ENCODE results near the gene IL23R.

IL23R gene

DNA sequence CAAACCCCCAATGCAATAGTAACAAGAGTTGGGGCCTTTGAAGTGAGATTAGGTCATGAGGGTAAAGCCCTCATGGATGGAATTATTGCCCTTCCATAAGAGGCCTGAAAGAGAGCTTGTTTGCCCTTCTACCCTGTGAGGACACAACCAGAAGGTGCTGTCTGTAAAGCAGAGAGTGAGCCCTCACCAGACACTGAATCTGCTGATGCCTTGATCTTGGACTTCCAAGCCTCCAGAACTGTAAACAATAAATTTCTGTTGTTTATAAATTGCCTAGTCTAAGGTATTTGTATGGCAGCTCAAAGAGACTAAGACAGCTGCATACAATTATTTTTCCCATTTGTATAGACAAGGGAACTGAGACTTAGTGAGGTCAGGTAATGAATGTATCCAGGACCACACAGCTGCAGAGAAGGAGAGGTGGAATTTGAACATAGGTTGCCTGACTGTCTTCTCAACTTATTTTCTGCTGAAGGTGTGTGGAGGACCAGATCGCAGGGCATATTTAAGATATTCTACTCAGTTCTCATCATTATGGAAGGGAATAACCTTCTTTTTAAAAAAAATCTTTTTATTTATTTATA lies 18.7 kb downstream of the IL23R start:
- TF ChIP-seq POLR2AphosphoS5 (IDR thresholded peaks at IDR 0.05; ENCODE audit: low read depth, low read length) (no peak), POLR2A (IDR thresholded peaks at IDR 0.05; ENCODE audit: low read depth, low read length) (no peak), TAF1 (IDR thresholded peaks at IDR 0.05; ENCODE audit: borderline replicate concordance, low read depth, low read length) (no peak)
- DNase-seq (ENCODE audit: insufficient read length), result no peak
- FAIRE-seq, result peak; percentile 58

DNA sequence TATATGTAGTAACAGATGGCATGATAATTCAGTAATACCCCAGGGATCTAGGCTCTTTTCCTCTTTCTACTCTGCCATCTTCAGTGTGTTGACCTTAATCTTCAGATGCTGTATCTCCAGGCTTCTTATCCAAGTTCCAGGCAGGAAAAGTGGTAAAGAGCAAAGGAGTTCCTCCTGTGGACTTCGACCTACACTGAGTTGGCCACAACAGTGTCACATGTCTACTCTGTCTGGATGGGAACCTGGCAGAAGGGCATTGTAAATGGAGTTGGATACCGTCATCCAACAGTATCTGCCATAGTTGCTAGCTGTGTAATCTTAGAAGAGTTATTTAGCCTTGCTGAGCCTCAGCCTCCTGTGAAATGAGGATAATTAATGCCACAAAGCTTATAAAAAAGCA lies 21.9 kb downstream of the IL23R start:
- no peak for FAIRE-seq
- TF ChIP-seq POLR2AphosphoS5 (IDR thresholded peaks at IDR 0.05; ENCODE audit: low read depth, low read length), result no peak
- TF ChIP-seq TAF1 (IDR thresholded peaks at IDR 0.05; ENCODE audit: borderline replicate concordance, low read depth, low read length), result no peak
- TF ChIP-seq POLR2A (IDR thresholded peaks at IDR 0.05; ENCODE audit: low read depth, low read length), result no peak
- DNase-seq (ENCODE audit: insufficient read length), result no peak

DNA sequence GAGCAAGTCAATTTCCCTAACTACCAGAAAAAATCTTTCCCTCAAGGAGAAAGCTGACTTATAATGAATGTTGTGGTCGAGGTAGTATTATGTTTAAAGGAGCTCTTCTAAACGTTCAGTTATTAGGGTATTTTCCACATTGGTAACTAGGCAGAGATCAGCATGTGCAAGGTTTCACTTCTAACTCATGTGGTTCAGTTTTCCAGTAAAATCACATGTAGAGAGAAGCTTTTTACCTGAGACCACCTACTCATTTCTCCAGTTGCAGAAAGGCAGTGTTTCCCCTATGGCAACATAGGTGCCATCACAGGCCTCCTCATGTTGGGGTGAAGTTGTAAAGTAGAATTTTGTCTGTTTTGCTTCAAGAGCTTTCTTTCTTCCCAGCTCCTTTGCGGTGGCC lies 23.7 kb downstream of the IL23R start:
- TF ChIP-seq TAF1 (IDR thresholded peaks at IDR 0.05; ENCODE audit: borderline replicate concordance, low read depth, low read length), result no peak
- no peak for TF ChIP-seq POLR2A (IDR thresholded peaks at IDR 0.05; ENCODE audit: low read depth, low read length)
- no peak for TF ChIP-seq POLR2AphosphoS5 (IDR thresholded peaks at IDR 0.05; ENCODE audit: low read depth, low read length)
- DNase-seq (ENCODE audit: insufficient read length) (no peak), FAIRE-seq (peak; percentile 83)

DNA sequence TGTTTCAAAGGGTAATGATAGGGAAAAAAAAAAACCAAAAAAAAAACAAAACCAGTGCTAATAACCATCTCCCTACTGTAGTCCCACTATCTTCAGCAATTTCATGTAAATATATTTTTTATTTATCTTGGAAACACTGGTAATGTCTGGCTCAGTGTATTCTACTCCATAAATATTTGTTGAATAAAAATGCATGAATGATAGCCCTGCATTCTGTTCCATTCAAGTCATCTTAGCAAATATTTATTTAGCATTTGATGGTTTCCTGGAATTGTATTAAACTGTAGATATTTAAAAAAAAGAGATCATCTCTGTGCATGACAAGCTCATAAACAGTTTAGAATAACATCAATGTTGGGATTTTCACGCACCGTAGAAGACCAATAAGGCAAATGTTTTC lies 24.2 kb downstream of the IL23R start:
- TF ChIP-seq TAF1 (IDR thresholded peaks at IDR 0.05; ENCODE audit: borderline replicate concordance, low read depth, low read length) (no peak), POLR2AphosphoS5 (IDR thresholded peaks at IDR 0.05; ENCODE audit: low read depth, low read length) (no peak), POLR2A (IDR thresholded peaks at IDR 0.05; ENCODE audit: low read depth, low read length) (no peak)
- DNase-seq (ENCODE audit: insufficient read length), result no peak
- FAIRE-seq, result no peak

DNA sequence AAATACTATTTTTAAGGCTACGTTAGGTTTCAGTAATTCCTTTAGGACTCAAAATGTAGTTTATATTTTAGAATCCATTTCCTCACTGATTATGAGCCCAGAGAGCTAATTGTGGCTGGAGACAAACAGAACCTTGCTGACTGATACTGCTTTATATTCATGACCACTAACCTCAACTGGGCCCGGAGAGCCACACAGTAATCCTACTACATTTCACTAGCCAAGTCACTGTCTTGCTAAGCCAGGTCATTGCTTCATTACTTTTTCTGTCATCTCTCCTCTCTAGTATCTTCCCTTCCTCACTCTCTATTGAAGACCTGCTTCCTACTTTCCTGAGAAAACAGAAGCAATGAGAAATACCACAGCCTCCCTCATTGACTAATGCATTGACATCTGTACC lies 24.7 kb downstream of the IL23R start:
- peak; percentile 57 for FAIRE-seq
- no peak for TF ChIP-seq POLR2AphosphoS5 (IDR thresholded peaks at IDR 0.05; ENCODE audit: low read depth, low read length)
- TF ChIP-seq POLR2A (IDR thresholded peaks at IDR 0.05; ENCODE audit: low read depth, low read length), result no peak
- no peak for TF ChIP-seq TAF1 (IDR thresholded peaks at IDR 0.05; ENCODE audit: borderline replicate concordance, low read depth, low read length)
- DNase-seq (ENCODE audit: insufficient read length), result no peak

DNA sequence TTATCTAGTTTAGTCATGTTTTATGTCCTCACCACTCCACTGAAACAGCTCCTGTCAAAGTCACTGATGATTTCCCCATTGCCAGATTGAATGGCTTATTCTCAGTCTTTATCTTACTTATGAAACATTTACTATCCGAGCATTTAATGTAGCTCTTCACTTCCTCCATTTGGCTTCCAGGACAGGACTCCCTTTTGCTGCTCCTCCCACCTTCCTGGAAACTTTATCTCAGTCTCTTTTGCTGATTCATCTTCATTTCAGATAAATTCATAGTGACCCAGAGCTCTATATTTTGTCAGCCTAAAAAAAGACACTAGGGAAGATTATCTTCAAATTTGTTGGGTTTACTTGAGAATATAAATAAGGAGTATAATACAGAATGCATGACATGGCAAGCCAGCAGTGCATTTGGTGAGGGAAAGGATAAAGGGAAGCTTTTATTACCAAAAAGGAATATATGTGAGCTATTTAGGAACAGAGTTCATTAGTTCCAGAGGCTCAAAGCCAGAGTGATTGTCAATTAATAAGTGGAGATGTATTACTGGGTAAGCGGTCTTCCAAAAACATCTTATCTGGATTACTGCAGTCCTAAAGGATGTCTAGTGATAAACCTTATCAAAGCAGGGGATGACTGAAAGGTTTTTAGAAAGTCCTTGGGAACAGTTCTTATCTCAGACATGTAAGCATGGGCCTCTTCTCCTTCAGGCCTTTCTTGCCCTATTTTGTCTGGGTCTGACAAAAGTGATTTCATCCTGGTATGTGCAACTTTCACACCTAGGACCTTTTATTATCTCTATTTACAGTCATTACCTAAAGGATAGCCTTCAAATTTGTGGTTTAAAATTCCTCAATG lies 25.6 kb downstream of the IL23R start:
- FAIRE-seq (no peak), DNase-seq (ENCODE audit: insufficient read length) (no peak)
- TF ChIP-seq POLR2A (IDR thresholded peaks at IDR 0.05; ENCODE audit: low read depth, low read length) (no peak), TAF1 (IDR thresholded peaks at IDR 0.05; ENCODE audit: borderline replicate concordance, low read depth, low read length) (no peak), POLR2AphosphoS5 (IDR thresholded peaks at IDR 0.05; ENCODE audit: low read depth, low read length) (no peak)

DNA sequence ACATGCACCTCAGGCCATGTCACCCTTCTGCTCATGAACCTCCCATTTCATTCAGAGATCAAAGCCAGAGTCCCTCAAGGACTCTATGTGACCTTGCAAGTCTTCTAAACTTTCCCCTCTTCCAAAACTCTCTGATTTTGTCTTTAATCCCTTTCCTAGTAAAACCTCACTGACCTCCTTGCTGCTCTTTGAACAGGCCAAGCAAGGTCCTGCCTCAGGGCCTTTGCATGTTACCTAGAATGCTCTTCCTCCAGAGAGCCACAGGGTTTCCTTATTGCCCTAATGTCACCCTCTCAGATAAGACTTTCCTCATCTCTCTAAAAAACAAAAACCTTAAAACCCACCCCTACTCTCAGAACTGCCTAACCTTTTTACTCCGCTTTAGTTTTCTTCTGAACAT lies 26.6 kb downstream of the IL23R start:
- DNase-seq (ENCODE audit: insufficient read length) (no peak), FAIRE-seq (no peak)
- TF ChIP-seq TAF1 (IDR thresholded peaks at IDR 0.05; ENCODE audit: borderline replicate concordance, low read depth, low read length) (no peak), POLR2AphosphoS5 (IDR thresholded peaks at IDR 0.05; ENCODE audit: low read depth, low read length) (no peak), POLR2A (IDR thresholded peaks at IDR 0.05; ENCODE audit: low read depth, low read length) (no peak)

DNA sequence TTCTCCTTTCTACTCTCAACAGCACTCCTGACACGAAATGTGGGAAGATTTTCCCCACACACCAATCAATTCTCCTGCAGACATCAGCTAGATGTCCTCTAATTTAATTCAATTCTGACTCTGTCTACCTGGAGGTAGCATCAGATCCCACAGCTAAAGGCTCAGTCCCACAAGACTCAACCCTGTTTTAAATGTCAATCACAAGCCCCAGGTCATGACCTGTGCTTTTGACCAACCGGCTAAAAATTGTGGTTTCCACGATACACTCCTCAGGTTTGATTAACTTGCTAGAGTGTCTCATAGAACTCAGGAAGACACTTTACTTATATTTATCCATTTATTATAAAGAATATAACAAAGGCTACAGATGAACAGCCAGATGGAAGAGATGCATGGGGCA lies 27.4 kb downstream of the IL23R start:
- DNase-seq (ENCODE audit: insufficient read length) (no peak), FAIRE-seq (peak; percentile 60)
- TF ChIP-seq TAF1 (IDR thresholded peaks at IDR 0.05; ENCODE audit: borderline replicate concordance, low read depth, low read length), result no peak

DNA sequence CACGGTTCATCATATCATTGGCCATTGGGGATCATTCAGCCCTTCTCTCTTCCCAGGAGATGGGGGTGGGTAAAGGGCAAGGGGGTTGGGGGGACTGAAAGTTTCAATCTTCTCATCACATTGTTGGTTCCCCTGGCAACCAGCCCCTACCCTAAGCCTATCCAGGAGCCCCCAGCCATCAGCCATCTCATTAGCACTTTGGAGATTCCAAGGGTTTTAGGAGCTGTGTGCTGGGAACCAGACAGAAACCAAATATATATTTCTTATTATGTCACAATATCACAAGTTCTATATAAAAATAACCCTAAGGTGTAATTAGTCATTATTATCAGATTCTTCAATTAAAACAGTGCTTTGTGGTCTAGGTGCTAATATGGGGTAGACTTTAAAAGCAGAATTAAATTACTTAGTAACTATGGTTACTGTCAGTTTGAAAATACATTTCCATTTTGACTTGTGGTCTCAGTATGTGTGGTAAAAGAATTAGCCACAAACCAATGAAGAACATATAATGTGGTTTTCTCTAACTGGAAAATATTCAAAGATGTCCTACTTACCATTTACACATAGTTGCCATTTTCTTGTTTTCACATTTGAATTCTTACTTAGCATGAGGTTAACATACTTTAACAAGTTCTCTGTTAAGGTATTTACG lies 28.1 kb downstream of the IL23R start:
- FAIRE-seq (peak; percentile 54), DNase-seq (ENCODE audit: insufficient read length) (no peak)
- TF ChIP-seq POLR2A (IDR thresholded peaks at IDR 0.05; ENCODE audit: low read depth, low read length) (no peak), TAF1 (IDR thresholded peaks at IDR 0.05; ENCODE audit: borderline replicate concordance, low read depth, low read length) (no peak)

DNA sequence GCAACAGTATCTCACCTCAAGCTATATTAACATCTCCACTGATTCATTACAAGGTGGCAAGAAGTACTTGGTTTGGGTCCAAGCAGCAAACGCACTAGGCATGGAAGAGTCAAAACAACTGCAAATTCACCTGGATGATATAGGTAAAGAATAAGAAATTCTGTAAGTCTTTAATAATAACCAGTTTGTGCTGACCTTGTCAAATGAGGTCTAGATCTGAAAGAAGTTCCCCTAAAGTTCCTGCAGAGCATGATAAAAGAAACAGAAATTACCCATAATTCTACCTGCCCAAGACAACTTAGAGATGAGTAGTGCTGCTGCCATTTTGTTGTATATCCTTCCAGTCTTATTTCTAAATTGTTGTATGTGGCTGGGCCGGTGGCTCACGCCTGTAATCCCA lies 34.5 kb downstream of the IL23R start:
- DNase-seq (ENCODE audit: insufficient read length), result no peak
- TF ChIP-seq TAF1 (IDR thresholded peaks at IDR 0.05; ENCODE audit: borderline replicate concordance, low read depth, low read length), result no peak
- TF ChIP-seq POLR2AphosphoS5 (IDR thresholded peaks at IDR 0.05; ENCODE audit: low read depth, low read length), result no peak
- TF ChIP-seq POLR2A (IDR thresholded peaks at IDR 0.05; ENCODE audit: low read depth, low read length), result no peak
- FAIRE-seq, result no peak

DNA sequence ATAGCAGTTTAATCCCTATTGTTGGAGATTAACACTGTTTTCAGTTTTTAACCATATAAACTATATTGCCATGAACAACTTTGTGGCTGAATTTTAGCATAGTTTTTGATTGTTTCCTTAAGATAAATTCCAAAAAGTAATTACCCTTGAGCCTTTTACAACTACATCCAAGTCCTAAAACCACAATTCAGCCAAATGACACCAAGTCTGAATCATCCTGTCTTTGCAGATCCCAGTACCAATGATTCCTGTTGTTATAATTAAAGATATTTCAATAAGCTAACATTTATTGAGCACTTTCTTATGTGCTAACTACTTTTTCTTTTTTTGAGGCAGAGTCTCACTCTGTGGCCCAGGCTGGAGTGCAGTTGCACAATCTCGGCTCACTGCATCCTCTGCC lies 35.6 kb downstream of the IL23R start:
- no peak for FAIRE-seq
- TF ChIP-seq TAF1 (IDR thresholded peaks at IDR 0.05; ENCODE audit: borderline replicate concordance, low read depth, low read length) (no peak), POLR2AphosphoS5 (IDR thresholded peaks at IDR 0.05; ENCODE audit: low read depth, low read length) (no peak), POLR2A (IDR thresholded peaks at IDR 0.05; ENCODE audit: low read depth, low read length) (no peak)
- DNase-seq (ENCODE audit: insufficient read length), result no peak
